NK-92 (cell line): ENCODE results near the gene RNU1-2.
"Not testable (repeated sequence)": the region's sequence is repeated elsewhere in the genome, so short reads cannot be mapped to it uniquely, and the experiment has no call there.

Source experiments
- DNase-seq: peaks from one replicate; lab custom pipeline; 2025; ENCODE audit not compliant: unreplicated experiment; lab: John Stamatoyannopoulos, UW

The RNU1-2 gene

GRCh38 chr1:16895598-16896315, at the start of gene RNU1-2:
RNU1-2 (plus strand) TSS chr1:16895980.
- DNase-seq: not testable (repeated sequence)

DNA sequence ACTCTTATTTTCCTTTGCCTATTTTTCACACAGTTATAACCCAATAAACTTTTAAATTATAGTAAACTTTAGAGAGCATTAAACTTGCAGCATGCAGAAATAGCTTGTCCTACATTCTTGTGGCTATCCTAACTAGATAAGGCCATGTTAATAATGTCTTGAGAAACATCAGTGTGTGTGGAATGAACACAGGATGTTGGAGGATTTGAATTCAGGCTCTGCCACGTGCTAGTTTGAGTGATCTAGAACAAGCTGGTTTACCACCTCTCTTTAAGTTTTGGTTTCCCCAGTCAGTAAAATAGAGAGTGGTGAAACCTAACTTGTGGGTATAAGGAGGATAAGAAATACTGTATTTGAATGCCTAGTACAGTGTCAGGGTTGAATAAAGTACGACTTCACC, 39.6 kb upstream of the RNU1-2 start:
- not testable (repeated sequence) for DNase-seq

DNA sequence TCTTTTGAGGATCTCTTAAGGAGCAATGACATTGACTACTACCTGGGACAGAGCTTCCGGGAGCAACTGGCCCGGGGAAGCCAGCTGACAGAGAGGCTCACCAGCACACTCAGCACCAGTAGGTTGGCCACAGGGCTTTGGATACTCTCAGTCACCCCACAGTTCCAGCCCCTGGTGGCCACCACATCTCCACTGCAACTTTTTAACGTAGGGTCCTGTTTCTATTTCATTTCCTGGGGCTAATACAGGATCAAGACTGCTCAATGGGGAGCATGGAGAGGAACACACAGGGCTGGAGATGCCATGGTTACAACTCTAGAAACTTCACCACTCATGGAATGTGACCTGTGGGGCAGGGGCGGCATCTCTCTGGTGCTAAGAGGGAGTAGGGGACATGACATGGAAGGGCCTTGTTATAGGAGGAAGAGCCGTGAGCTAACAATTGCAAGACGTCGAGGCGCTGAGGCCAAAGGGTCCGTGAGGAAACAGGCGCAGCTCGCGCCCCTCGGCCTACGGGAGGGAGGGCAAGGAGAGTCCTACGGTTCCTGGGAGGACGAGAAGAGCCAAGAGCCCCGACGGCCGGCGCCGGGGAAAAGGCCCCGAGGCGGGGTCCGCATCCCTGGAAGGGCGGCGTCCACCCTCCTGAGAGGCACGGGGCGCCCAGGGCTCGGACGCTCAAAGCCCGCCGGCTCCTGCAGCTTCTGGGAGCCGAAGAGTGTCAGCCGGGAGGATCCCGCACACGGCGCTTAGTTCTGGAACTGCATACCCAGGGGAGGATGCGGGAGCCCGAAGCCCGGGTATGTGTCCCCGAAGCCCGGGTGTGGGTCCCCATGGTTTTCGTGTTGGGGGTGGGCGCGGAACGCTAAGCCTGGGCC, 36.4 kb upstream of the RNU1-2 start:
- not testable (repeated sequence) for DNase-seq

GRCh38 chr1:16860048-16860447, 35.7 kb upstream of the RNU1-2 start:
- DNase-seq: not testable (repeated sequence)

DNA sequence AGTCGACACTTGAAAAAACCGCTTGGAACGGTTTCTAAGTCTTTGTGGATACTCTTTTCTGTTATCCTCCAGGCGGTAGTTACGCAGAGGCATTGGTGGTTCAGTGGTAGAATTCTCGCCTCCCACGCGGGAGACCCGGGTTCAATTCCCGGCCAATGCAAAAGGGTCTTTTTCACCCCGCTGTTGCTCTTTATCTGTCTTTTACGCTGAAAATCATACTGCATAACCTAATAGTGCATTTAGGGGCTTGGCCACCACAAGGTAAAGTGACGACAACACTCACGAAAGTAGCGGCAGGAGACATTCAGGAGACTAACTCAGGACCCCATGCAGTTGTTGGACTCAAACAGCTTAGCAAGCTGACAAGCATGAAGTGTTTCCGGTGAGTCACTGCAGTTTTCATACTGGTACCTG, 33.9 kb upstream of the RNU1-2 start:
- DNase-seq: not testable (repeated sequence)

- DNase-seq: not testable (repeated sequence)
These were observed 33.4 kb upstream of the RNU1-2 start for GRCh38 chr1:16862415-16862814.

DNA sequence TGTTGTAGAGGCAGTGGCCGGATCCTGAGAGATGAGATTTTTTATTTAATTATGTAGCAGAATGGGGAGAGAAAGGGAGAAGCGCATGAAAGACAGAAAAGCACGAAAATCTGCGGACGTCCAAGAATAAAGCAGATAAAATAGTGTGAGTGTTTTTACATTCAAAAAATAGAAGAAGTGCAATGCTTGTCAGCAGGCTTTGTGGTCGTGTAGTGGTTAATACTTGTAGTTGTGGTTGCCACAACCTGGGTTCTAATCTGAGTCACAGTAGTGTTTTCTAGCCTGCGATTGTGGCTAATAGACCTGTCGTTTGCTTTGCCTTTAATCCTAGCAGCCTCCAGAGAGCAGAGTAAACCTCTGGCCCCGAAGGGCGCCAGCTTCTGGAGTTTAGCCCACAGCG, 32.8 kb upstream of the RNU1-2 start:
- not testable (repeated sequence) for DNase-seq

GRCh38 chr1:16866926-16867707, 28.7 kb upstream of the RNU1-2 start:
- not testable (repeated sequence) for DNase-seq

DNA sequence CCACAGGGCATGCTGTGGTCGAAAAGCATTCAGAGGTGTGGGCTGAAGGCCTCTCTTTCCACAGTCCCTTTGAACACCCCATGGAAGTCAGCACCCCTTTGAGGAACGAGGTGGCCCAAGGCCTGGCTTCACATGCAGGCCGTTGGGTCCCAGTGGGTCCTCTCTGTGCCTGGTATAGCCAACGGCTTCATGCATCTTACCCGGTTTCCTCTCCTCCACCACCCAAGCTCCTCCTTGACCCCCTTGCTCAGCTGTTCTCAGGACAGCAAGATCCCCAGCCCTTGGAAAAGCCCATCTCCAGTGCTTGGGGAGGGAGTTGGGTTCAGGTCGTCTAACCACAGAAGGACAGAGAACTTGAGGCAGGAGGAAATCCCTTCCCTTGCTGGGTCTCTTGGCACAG, 27.0 kb upstream of the RNU1-2 start:
- DNase-seq: not testable (repeated sequence)

DNA sequence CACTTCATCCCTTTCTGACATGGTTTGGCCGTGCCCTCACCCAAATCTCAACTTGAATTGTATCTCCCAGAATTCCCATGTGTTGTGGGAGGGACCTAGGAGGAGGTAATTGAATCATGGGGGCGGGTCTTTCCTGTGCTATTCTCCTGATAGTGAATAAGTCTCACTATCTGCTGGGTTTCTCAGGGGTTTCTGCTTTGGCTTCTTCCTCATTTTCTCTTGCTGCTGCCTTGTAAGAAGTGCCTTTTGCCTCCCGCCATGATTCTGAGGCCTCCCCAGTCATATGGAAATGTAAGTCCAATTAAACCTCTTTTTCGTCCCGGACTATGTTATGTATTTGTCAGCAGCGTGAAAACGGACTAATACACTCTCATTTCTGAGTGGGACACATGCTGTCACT, 25.8 kb upstream of the RNU1-2 start:
- DNase-seq: not testable (repeated sequence)

DNA sequence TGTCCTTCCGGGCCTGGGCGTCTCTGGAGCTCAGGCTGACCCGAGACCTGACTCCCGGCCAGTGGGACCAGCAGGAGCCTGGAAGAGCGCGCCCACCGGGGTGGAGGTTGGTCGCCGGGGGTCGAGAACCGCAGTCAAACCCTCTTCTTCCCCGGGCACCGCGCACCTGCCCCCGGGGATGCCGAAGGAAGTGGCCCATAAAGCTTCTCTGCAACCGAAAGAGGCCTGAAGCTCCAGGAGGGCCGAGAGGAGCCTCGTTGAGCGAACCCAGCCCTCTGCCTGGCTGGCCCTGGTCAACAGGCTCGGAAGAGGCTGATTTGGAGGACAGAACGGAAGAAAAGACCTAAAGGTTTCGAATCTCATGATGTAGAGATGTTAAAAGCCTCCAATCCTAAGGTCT, 24.6 kb upstream of the RNU1-2 start:
- not testable (repeated sequence) for DNase-seq

GRCh38 chr1:16872152-16873075, 23.4 kb upstream of the RNU1-2 start:
- DNase-seq: not testable (repeated sequence)

GRCh38 chr1:16873076-16873879, 22.5 kb upstream of the RNU1-2 start:
- DNase-seq: not testable (repeated sequence)

DNA sequence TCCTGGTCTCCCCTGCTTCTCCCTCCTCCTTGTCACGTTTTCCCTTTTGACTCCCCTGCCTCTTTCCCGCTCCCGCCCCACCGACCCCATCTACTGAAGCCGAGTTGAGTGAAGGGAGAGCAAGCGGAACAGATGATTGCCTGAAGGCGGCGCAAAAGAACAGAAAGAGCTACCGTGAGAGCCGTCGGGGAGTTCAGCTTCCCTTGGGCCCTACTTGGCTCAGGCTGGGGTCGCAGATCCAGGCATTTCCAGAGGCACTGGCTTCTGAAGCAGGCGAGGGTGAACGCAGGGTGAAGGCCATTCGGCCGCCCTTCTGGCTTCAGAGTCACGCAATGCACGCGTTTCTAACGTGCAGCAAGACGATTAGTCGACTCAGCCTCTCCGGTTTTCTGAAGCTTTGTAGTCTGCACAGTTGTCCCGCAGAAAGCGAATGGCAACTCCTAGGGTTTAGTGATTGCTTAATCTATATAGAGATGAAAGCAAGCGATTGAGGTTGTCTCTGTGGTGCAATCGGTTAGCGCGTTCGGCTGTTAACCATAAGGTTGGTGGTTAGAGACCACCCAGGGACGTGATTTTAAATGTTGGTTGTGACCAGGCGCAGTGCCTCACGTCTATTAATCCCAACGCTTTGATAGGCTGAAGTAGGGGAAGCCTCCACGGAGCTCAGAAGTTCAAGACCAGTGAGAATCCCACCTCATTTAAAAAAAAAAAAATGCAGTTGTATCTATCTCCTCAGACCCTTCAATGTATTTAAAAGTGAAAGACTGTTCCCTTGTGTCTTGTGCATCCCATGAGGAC, 20.6 kb upstream of the RNU1-2 start:
- DNase-seq: not testable (repeated sequence)

- DNase-seq: not testable (repeated sequence)
These were observed 14.0 kb upstream of the RNU1-2 start for GRCh38 chr1:16881742-16882141.

- no peak for DNase-seq
These were observed 12.8 kb upstream of the RNU1-2 start for GRCh38 chr1:16882986-16883385.

GRCh38 chr1:16884487-16884886, 11.3 kb upstream of the RNU1-2 start:
- DNase-seq: not testable (repeated sequence)

GRCh38 chr1:16886860-16887605, 8.7 kb upstream of the RNU1-2 start:
- no peak for DNase-seq
